PC-3 (cell line): ENCODE data around the gene CDH13. TPM values are rescaled to one million over a fixed set of nuclear protein-coding genes. Genes with fewer than 3 reads are reported as not detected.

Experiments used
- ATAC-seq: fragments of 200-7000 bp; cut with Tn5 transposase; 2 replicates; pipeline ENCODE4 v1.9.1; 2020; ENCODE audit warnings: mild to moderate bottlenecking, moderate library complexity
- BruUV-seq: library from RNA; stranded (reverse); fragments of 400-500 nt; replicated peaks from 2 replicates; lab custom pipeline; 2021; lab: Mats Ljungman, UMichigan
- CTCF ChIA-PET: fragments of 300-600 bp; sonication (Branson Sonifier 250); formaldehyde crosslinking; loops from one replicate; lab custom pipeline; 2022; ENCODE audit warnings: antibody characterized with exemption; lab: Charles Lee
- POLR2A ChIA-PET: fragments of 300-600 bp; sonication (Branson Sonifier 250); formaldehyde crosslinking; loops from one replicate; lab custom pipeline; 2022; ENCODE audit warnings: antibody characterized with exemption; ENCODE audit not compliant: unreplicated experiment; lab: Charles Lee
- DNase-seq: peaks from one replicate; pipeline ENCODE4 v3.0.0-alpha.2; 2015
- H2AFZ ChIP-seq: fragments of 300-600 bp; sonication (generic); 2 replicates; pipeline ENCODE4 v1.6.0; 2016; ENCODE audit warnings: antibody characterized with exemption, low read length
- H3F3A ChIP-seq: fragments of 300-600 bp; sonication (generic); one replicate; pipeline ENCODE4 v1.6.0; 2017; ENCODE audit warnings: antibody characterized with exemption, low read length, control low read depth, mild to moderate bottlenecking; ENCODE audit not compliant: unreplicated experiment
- H3K27ac ChIP-seq: fragments of 300-600 bp; sonication (generic); 2 replicates; pipeline ENCODE4 v1.5.1; 2016; ENCODE audit warnings: mild to moderate bottlenecking, low read length
- H3K27me3 ChIP-seq: fragments of 300-600 bp; sonication (generic); 2 replicates; pipeline ENCODE4 v1.6.1; 2016; ENCODE audit warnings: low read length, mixed read lengths
- H3K36me3 ChIP-seq: fragments of 300-600 bp; sonication (generic); 2 replicates; pipeline ENCODE4 v1.6.1; 2016; ENCODE audit warnings: low read depth, mixed run types, low read length, mixed read lengths
- H3K4me1 ChIP-seq: fragments of 300-600 bp; sonication (generic); 2 replicates; pipeline ENCODE4 v1.5.1; 2016; ENCODE audit warnings: low read length; ENCODE audit not compliant: insufficient read depth
- H3K4me2 ChIP-seq: fragments of 300-600 bp; sonication (generic); 2 replicates; pipeline ENCODE4 v1.6.0; 2016; ENCODE audit warnings: low read length
- H3K4me3 ChIP-seq: fragments of 300-600 bp; sonication (generic); 2 replicates; pipeline ENCODE4 v1.5.1; 2016; ENCODE audit warnings: mild to moderate bottlenecking, low read length, mixed read lengths
- H3K79me2 ChIP-seq: fragments of 300-600 bp; sonication (generic); 2 replicates; pipeline ENCODE4 v1.6.1; 2017; ENCODE audit warnings: low read length, mixed read lengths
- H3K9ac ChIP-seq: fragments of 300-600 bp; sonication (generic); 2 replicates; pipeline ENCODE4 v1.6.0; 2016; ENCODE audit warnings: mild to moderate bottlenecking, low read length
- H3K9me2 ChIP-seq: fragments of 300-600 bp; sonication (generic); replicated peaks from 2 replicates; pipeline ENCODE4 v1.6.1; 2016; ENCODE audit warnings: mixed run types, low read length, mixed read lengths
- H3K9me3 ChIP-seq: fragments of 300-600 bp; sonication (generic); 2 replicates; pipeline ENCODE4 v1.6.1; 2016; ENCODE audit warnings: low read length, mixed read lengths
- H4K20me1 ChIP-seq: fragments of 300-600 bp; sonication (generic); 2 replicates; pipeline ENCODE4 v1.6.1; 2016; ENCODE audit warnings: low read length, mixed read lengths
- CTCF ChIP-seq: fragments of 300-600 bp; sonication (generic); conservative IDR thresholded peaks from 2 replicates; pipeline ENCODE4 v1.5.1; 2017; ENCODE audit warnings: antibody characterized with exemption, low read depth, mild to moderate bottlenecking, low read length
- EZH2 ChIP-seq: fragments of 300-600 bp; sonication (generic); IDR thresholded peaks from one replicate; pipeline ENCODE4 v1.6.1; 2017; ENCODE audit warnings: antibody characterized with exemption, mild to moderate bottlenecking, low read length; ENCODE audit not compliant: unreplicated experiment
- EZH2phosphoT487 ChIP-seq: fragments of 300-600 bp; sonication (generic); IDR thresholded peaks from 2 replicates; pipeline ENCODE4 v1.6.1; 2018; ENCODE audit warnings: mild to moderate bottlenecking, antibody characterized with exemption, low read length, borderline replicate concordance
- intact Hi-C: fragments of 100-400 bp; cut with micrococcal nuclease; formaldehyde crosslinking; loops from 2 replicates; pipeline ENCODE4 v1.9.0; 2023
- total RNA-seq: library from RNA; depleted of rRNA; stranded (reverse); fragments of >200 nt; gene quantifications from 2 replicates; pipeline ENCODE4 v1.2.3, GENCODE V29; 2014

Gene CDH13
- total RNA-seq, 1 experiment from 2014 or later: 0.36 TPM

- intact Hi-C loops: no loop called here
- Histone ChIP-seq H3K4me2 (no peak overlapping the region), H3K27me3 (peaks cover 8% of the 10 kb centered on the region; the same call in 1 of the 2 replicates), H2AFZ (no peak overlapping the region), H3K36me3 (no peaks in the 10 kb centered on the region), H3K4me1 (no peaks in the 10 kb centered on the region), H3K9me2 (no peaks in the 10 kb centered on the region), H4K20me1 (no peaks in the 10 kb centered on the region), H3F3A (no peaks in the 10 kb centered on the region), H3K79me2 (no peaks in the 10 kb centered on the region), H3K9me3 (no peaks in the 10 kb centered on the region), H3K27ac (no peak overlapping the region), H3K4me3 (no peak overlapping the region), H3K9ac (no peak overlapping the region)
- CTCF ChIA-PET: no interaction called here
- TF ChIP-seq CTCF (no peak), EZH2phosphoT487 (no peak), EZH2 (no peak)
- ATAC-seq (no peak), DNase-seq (no peak)
- no TSS peak for BruUV-seq
- POLR2A ChIA-PET: no interaction called here
Observed at GRCh38 chr16:83301971-83302370, 675.2 kb downstream of the CDH13 start.

GRCh38 chr16:83302853-83303252, 676.1 kb downstream of the CDH13 start:
- Histone ChIP-seq H3K9me2 (no peaks in the 10 kb centered on the region), H3F3A (no peaks in the 10 kb centered on the region), H3K9ac (no peak overlapping the region), H3K4me3 (no peak overlapping the region), H3K27ac (no peak overlapping the region), H3K9me3 (no peaks in the 10 kb centered on the region), H3K27me3 (peaks cover 17% of the 10 kb centered on the region), H3K79me2 (no peaks in the 10 kb centered on the region), H3K4me2 (no peak overlapping the region), H2AFZ (no peak overlapping the region), H3K36me3 (no peaks in the 10 kb centered on the region), H3K4me1 (no peaks in the 10 kb centered on the region), H4K20me1 (no peaks in the 10 kb centered on the region)
- intact Hi-C loops: no loop called here
- no peak for DNase-seq
- no peak for ATAC-seq
- no TSS peak for BruUV-seq
- TF ChIP-seq EZH2phosphoT487 (no peak), CTCF (no peak), EZH2 (no peak)
- CTCF ChIA-PET: no interaction called here
- POLR2A ChIA-PET: no interaction called here

- H3K9me3 ChIP-seq: no peaks in the 10 kb centered on the region
- no peak overlapping the region for H3K4me2 ChIP-seq
- no peaks in the 10 kb centered on the region for H4K20me1 ChIP-seq
- no peak for TF ChIP-seq EZH2
- TF ChIP-seq CTCF: no peak
- TF ChIP-seq EZH2phosphoT487: no peak
- DNase-seq (no peak), ATAC-seq (no peak)
- no peak overlapping the region for H3K9ac ChIP-seq
- H3K4me3 ChIP-seq: no peak overlapping the region
- ChIA-PET CTCF (no interaction called here), POLR2A (no interaction called here)
- H3K36me3 ChIP-seq: no peaks in the 10 kb centered on the region
- H3K9me2 ChIP-seq: no peaks in the 10 kb centered on the region
- peaks cover 25% of the 10 kb centered on the region for H3K27me3 ChIP-seq
- no peaks in the 10 kb centered on the region for H3F3A ChIP-seq
- H3K4me1 ChIP-seq: no peaks in the 10 kb centered on the region
- no TSS peak for BruUV-seq
- H2AFZ ChIP-seq: no peak overlapping the region
- no peak overlapping the region for H3K27ac ChIP-seq
- H3K79me2 ChIP-seq: no peaks in the 10 kb centered on the region
- intact Hi-C loops: no loop called here
Observed at GRCh38 chr16:83305092-83305491, 678.3 kb downstream of the CDH13 start.
